GM12801 (cell line): Measurements from ENCODE around the gene KLHL25.

ENCODE experiments used
- CTCF ChIP-seq: IDR thresholded peaks from one replicate; pipeline ENCODE4 v1.5.1; 2011; ENCODE audit warnings: control low read depth; ENCODE audit not compliant: insufficient read length; ENCODE audit errors: extremely low read depth

KLHL25 gene

GRCh38 chr15:85727068-85727467, 67.7 kb downstream of the KLHL25 start:
- no peak for TF ChIP-seq CTCF

- TF ChIP-seq CTCF, result no peak
Observed at GRCh38 chr15:85726454-85726853, 68.3 kb downstream of the KLHL25 start.

- TF ChIP-seq CTCF, result no peak
Observed at GRCh38 chr15:85725564-85725963, 69.2 kb downstream of the KLHL25 start.

GRCh38 chr15:85725019-85725418, 69.7 kb downstream of the KLHL25 start:
- TF ChIP-seq CTCF, result no peak

- no peak for TF ChIP-seq CTCF
Observed at GRCh38 chr15:85723960-85724945, 70.5 kb downstream of the KLHL25 start.

- TF ChIP-seq CTCF, result no peak
Observed at GRCh38 chr15:85722374-85723152, 72.2 kb downstream of the KLHL25 start.

GRCh38 chr15:85718981-85719380, 75.7 kb downstream of the KLHL25 start:
- no peak for TF ChIP-seq CTCF
